Stimulated activated CD8-positive, alpha-beta memory T cell treated with anti-CD3 and anti-CD28 coated beads, Interleukin-7, amount 100 ng/mL, for 1 hour (primary cell): Measurements from ENCODE around the gene PRRT3.
"Not testable (repeated sequence)": the region's sequence is repeated elsewhere in the genome, so short reads cannot be mapped to it uniquely, and the experiment has no call there.

Experiments used
- DNase-seq, 2 donors: peaks; one replicate each; pipeline ENCODE4 v3.0.0-alpha.2; 2020; ENCODE audit warnings: low read depth in 2 of 2

PRRT3 gene

DNA sequence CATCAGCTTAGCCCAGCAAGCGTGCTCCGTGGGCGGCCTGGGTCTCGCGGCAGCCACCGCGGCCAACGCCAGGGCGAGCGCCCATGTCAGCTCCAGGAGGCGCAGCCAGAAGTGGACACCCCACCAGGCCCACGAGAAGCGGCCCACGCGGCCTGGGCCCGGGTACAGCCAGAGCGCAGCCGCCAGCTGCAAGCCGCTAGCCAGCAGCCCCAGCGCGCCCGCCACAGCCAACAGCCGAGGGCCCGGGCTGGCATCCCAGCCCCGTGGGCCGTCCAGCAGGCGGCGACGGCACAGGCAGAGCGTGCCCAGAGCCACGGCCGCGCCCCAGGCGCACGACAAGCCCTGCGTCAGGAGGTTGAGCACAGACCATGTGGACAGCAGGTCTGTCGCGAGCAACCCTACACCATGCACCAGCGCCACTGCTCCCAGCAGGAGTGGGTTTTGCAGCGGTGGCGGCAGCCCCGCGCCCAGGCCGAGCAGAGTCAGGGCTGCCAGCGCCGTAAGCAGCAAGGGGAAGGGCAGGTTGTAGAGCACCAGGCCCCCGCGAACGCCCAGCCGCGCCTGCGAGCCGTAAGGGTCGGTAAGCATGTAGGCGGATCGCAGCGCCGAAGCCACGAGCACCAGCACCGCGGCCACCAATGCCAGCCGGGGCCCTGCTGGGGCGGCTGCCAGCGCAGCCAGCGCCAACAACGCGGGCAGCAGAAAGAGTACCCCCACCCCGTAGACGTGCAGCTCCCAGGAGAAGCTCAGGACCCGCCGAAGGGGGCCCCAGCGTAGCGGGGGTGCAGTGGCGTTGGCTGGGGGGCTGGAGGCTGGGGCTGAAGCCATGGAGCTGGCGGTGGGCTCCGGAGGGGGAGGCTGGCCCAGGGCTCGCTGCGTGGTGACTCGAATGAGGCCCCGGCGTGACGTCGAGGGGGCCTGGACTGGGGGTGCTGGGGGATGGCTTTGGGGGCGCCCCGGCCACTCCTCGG, 4.9 kb downstream of the PRRT3 start:
- DNase-seq: no peak

DNA sequence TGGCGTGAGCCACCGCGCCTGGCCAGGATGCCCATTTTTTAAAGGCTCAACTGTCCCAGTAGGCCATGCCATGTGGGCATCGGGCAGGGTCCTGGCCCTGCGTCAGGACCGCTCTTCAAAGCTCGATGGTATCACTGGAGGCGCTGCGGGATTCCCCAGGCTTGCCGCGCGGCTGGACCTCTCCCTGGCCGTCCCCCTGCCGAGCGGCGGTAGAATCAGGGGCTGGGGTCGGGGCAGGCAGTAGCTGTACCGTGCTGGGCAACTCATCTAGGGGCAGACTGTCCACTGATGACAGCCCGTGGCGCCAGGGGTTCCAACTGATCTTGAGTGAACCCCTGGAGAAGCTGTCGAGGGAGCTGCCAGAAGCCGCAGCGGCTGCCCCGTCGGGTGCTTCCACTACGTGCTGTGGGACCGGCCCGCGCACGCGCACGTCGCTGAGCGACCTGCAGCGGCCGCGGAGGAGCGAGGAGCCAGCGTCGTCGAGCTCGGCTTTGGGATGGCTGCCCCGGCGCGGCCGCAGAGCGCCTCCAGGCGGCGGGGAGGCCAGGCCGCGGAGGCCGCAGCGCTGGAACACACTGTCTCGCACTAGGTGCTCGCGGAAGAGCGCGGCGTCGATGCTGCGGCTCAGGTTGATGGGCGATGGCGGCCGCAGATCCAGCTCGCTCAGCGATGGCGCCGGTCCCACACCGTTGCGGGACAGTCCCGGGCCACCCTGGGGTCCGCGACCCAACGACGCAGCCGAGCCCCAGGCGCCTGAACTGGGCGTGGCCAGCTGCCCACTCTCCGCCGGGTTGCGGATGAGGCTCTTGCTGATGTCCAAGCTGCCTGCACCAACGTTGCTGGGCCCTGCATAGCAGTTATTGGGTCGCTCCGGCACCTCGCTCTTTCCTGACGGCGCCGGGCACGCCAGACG, 5.8 kb downstream of the PRRT3 start:
- DNase-seq: peak; percentile 54 to 69

DNA sequence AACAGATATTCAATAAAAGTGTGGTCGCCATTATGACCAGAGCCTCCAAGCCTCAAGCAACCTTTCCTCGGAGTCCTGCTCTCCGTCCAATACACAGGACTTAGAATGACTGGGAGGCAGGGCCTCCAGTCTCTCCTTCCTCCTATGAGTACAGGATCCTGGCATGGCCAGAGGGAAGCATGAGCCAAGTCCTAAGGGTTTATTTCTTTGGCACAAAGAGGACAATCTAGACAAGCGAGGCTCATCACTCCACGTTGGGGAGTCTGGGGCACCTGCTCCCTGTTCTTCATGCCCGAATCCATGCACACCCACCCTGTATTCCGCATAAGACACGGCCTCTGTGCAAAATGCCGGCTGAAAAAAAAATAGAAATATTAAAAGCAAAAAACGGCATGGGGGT, 6.8 kb downstream of the PRRT3 start:
- DNase-seq: no peak

DNA sequence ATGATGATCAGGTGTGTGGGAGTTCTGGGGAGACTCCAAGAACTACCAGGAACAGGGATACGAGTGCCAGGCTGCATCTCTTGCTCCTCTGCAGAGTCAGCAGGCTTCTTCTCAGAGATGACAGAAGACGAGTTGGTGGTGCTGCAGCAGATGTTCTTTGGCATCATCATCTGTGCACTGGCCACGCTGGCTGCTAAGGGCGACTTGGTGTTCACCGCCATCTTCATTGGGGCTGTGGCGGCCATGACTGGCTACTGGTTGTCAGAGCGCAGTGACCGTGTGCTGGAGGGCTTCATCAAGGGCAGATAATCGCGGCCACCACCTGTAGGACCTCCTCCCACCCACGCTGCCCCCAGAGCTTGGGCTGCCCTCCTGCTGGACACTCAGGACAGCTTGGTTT, 7.9 kb downstream of the PRRT3 start:
- no peak for DNase-seq

DNA sequence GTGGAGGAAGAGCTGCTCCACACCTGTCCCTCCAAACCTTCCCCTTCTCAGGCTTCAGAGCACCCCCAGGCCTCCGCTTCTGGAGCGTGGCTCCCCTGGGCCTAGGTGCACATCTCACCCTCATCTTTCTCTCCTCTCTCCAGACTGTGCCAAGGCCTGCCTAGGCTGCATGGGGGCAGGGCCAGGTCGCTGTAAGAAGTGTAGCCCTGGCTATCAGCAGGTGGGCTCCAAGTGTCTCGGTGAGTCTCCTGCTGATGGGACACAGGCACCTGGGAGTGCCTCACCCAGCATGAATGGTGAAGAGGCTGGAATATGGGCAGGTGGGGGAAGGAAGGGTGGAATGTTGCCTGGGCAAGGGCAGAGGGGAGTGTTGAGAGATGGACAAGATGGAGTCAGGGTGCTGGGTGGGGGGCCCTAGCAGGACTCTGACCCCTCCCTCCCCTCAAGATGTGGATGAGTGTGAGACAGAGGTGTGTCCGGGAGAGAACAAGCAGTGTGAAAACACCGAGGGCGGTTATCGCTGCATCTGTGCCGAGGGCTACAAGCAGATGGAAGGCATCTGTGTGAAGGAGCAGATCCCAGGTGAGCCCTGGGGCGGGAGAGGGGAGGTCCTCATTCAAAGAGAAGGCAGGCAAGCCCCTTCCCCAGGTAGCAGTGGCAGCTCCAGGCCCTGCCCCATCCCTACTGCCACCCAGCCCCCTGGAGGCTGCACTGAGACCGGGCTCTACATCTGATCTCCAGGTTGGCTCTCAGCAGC, 9.1 kb downstream of the PRRT3 start:
- no peak for DNase-seq

DNA sequence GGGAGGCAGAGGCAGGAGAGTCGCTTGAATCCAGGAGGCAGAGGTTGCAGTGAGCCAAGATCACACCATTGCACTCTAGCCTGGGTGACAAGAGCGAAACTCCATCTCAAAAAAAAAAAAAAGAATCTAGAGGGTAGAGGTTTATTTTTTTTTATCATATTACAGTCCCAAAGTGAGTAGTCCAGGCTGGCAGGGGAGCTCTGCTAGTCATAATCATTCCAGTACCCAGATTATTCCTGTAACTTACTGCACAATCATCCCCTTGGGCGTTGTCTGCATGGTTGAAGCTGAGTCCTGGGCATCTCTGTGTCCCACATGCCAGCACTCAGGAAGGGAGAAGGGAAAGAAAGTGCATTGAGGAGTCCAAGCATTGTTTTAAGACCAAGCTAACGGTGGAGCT, 10.0 kb downstream of the PRRT3 start:
- DNase-seq: no peak

DNA sequence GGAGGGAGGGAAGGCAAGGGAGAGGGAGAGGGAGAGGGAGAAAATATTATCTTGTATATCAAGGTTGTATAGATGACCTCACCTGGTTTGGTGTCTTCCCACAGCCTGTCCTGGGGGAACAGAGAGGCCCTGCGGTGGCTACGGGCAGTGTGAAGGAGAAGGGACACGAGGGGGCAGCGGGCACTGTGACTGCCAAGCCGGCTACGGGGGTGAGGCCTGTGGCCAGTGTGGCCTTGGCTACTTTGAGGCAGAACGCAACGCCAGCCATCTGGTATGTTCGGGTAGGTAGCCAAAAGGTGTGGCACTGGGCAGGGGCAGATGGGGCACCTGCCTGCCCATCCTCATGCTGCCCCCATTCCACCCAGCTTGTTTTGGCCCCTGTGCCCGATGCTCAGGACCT, 11.5 kb downstream of the PRRT3 start:
- DNase-seq: no peak

DNA sequence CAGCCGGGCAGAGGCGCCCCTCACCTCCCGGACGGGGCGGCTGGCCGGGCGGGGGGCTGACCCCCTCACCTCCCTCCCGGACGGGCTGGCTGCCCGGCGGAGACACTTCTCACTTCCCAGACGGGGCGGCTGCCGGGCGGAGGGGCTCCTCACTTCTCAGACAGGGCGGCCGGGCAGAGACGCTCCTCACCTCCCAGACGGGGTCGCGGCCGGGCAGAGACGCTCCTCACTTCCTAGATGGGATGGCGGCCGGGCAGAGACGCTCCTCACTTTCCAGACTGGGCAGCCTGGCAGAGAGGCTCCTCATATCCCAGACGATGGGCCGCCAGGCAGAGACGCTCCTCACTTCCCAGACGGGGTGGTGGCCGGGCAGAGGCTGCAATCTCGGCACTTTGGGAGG, 12.3 kb downstream of the PRRT3 start:
- DNase-seq: not testable (repeated sequence)

DNA sequence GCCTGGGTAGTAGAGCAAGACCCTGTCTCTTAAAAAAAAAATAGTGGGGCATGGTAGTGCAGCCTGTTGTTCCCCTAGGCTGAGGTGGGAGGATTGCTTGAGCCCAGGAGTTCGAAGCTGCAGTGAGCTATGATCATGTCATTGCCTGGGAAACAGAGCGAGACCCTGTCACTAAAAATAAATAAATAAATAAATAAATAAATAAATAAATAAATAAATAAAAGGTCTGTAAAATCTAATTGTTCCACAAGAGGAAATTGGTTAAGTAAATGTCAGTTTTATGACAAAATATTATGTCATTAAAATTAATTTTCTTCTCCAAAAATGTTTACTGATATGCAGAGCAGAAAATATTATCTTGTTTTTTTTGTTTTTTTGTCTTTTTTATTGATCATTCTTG, 13.2 kb downstream of the PRRT3 start:
- DNase-seq: no peak

DNA sequence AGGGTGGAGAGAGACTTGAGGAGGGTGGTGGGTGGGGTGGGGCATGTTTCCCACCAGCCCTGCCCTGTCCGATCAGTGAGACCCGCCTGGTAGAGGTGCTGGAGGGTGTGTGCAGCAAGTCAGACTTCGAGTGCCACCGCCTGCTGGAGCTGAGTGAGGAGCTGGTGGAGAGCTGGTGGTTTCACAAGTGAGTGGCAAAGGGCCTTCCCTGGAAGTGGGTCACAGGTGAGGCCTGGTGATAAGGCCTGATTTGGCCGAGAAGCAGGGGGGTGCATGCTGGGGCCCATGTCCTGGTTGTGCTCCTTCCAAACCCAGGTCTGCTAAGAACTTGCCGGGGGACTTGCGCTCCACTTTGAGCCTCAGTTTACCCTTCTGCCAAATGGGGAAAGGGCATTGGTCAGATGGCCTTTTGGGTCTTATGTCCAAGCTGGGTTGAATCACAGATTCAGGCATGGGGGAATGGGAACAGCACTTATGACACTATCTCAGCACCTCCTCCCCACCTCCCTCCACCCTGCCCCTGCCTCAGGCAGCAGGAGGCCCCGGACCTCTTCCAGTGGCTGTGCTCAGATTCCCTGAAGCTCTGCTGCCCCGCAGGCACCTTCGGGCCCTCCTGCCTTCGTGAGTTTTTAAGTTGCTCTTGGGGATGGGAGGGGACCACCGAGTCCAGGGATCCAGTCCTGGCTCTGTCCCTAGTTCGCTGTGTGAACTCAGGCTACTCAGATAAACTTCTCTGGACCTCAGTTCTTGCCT, 14.5 kb downstream of the PRRT3 start:
- no peak for DNase-seq

DNA sequence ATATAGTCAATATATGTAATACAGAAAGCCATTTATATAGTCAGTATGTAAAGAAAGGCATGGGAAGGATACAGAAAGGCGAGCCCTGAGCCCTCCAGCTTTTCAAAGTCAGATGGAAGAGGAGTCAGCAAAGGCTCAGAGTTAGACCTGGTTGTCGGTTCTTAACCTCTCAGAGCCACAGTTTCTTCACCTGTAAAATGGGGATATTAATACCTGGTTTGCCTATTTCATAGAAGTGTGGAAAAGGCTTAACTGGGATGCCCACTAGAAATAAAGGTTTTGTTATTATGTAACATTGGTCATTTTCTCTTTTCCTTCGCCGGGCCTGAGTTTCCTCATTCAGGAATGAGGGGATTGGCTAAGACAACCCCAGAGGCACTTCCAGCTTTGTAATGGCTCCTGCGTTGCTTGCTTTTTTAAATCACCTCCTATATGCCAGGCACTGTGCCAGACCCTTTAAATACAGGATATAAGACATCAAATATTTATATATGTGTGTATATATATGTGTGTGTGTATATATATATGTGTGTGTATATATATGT, 16.2 kb downstream of the PRRT3 start:
- DNase-seq: no peak

DNA sequence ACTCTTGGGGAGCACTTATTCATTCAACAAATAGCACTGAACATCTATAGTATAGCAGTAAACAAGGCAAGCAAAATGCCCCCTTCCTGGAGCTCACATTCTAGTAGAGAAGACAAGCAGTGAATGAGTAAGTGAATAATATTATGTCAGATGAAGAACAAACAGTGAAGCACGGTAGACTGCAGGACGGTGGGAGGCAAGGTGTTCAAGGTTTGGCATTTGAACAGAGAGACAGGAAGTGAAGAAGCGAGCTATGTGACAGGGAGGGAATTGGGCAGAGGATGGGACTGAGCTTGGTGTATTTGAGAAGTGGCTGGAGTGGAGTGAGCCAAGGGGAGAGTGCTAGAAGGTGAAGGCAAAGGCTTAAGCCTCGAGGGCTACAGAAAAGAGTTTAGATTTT, 17.2 kb downstream of the PRRT3 start:
- DNase-seq: no peak

DNA sequence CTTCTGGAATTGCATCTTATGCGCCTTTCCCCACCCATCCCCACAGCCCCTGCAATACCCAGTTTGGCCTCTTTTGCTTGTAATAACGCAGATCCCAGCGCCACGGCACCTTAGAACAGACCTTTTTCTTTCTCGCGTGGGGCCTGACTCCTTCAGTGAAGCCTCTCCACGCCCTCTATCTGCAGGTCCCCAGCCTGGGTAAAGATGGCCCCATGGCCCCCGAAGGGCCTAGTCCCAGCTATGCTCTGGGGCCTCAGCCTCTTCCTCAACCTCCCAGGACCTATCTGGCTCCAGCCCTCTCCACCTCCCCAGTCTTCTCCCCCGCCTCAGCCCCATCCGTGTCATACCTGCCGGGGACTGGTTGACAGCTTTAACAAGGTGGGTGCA, 18.0 kb downstream of the PRRT3 start:
- no peak for DNase-seq

DNA sequence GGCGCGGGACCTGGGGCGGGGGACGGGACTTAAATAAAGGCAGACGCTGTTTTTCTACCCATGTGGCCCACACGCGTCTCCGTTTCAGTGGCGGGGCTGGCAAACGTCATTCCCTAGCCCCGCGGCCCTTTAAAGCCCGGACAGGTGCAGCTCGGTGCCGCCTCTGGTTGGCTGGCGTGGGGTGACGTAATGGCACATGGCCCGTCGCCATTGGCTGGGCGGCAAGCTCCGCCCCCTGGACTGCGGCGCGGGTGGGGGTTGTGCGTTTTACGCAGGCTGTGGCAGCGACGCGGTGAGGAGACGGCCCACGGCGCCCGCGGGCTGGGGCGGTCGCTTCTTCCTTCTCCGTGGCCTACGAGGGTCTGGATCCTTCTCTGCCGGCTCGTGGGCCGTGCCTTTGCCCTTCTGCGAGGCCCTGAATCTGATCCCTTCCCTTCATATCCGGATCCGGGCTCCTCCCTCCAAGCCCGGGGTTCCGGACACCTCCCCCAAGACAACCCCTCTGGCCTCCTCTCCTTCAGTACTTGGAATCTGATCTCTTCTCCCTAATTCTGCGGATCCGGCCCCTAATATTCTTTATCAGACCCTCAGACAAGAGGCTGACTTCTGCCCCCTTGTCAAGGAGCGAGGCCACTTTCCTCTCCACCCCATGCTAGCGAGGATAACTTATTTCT, 18.5 kb downstream of the PRRT3 start, which contains the start of gene CRELD1:
CRELD1 (plus strand) TSS at position 274 of the 674 bp plus-strand sequence. CDS start 605 bp downstream, outside the sequence.
- peak; percentile 94 to 96 for DNase-seq

DNA sequence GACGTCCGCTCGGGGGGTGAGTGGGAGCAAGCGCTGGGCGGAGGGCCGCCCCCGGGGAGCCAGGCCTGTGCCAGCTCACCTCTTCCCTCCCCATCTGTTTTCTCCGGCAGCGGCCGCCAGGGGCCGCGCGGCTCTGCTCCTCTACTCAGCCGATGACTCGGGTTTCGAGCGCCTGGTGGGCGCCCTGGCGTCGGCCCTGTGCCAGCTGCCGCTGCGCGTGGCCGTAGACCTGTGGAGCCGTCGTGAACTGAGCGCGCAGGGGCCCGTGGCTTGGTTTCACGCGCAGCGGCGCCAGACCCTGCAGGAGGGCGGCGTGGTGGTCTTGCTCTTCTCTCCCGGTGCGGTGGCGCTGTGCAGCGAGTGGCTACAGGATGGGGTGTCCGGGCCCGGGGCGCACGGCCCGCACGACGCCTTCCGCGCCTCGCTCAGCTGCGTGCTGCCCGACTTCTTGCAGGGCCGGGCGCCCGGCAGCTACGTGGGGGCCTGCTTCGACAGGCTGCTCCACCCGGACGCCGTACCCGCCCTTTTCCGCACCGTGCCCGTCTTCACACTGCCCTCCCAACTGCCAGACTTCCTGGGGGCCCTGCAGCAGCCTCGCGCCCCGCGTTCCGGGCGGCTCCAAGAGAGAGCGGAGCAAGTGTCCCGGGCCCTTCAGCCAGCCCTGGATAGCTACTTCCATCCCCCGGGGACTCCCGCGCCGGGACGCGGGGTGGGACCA, 19.2 kb downstream of the PRRT3 start:
- peak; percentile 68 to 75 for DNase-seq

DNA sequence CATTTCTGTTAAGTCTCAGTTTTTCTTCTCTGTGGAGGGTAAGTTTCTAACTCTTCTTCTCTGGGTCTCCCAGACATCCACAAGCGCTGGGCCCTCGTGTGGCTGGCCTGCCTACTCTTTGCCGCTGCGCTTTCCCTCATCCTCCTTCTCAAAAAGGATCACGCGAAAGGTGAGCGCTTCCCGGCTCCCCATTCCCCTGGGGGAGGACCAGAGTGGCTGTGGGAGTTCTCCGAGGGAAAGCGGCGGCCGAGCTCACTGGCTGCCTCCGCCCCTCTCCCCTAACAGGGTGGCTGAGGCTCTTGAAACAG, 19.7 kb downstream of the PRRT3 start:
- no peak for DNase-seq

DNA sequence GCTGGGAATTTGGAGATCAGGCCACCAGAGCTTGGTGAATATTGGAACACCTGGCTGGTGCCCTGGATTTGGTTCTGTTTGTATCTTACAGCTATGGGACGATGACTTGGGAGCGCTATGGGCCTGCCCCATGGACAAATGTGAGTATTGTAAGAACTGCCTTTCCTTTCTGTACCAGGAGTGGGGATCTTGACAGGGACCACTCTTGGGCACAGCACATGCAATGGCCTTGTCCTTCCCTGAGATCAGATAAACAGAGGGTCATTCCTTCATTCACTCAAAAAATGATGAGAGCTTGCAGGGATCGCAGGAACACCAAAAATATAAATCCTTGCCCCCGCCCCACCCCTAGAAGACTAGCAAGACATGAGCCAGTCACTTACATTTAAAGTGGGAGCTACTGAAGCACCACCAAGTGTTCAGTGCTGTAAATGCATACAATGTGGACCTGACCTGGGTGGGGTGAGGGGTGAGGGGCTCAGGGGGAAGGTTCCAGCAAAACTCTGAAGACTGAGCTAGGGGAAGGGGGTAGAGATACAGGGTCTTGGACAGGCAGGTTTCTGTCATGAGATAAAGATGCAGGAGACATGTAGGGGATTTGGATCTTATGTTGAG, 21.3 kb downstream of the PRRT3 start:
- DNase-seq: no peak

DNA sequence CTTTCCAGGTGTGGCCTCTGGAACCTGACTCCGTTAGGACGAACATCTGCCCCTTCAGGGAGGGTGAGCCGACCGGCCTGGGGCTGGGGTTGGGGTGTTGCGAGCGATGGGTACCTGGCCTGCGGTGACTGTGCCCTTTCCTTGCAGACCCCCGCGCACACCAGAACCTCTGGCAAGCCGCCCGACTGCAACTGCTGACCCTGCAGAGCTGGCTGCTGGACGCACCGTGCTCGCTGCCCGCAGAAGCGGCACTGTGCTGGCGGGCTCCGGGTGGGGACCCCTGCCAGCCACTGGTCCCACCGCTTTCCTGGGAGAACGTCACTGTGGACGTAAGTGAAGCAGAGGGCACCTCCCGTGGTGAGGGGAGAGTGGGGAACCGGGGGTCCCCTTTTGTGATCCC, 24.1 kb downstream of the PRRT3 start:
- DNase-seq: no peak
